ENCODE results near the gene GUK1.
"Not testable (repeated sequence)": the region's sequence is repeated elsewhere in the genome, so short reads cannot be mapped to it uniquely, and the experiment has no call there.

GUK1 gene

GRCh38 chr1:228105270-228105995 is 34.6 kb upstream of the GUK1 start:
- no peak for DNase-seq

DNA sequence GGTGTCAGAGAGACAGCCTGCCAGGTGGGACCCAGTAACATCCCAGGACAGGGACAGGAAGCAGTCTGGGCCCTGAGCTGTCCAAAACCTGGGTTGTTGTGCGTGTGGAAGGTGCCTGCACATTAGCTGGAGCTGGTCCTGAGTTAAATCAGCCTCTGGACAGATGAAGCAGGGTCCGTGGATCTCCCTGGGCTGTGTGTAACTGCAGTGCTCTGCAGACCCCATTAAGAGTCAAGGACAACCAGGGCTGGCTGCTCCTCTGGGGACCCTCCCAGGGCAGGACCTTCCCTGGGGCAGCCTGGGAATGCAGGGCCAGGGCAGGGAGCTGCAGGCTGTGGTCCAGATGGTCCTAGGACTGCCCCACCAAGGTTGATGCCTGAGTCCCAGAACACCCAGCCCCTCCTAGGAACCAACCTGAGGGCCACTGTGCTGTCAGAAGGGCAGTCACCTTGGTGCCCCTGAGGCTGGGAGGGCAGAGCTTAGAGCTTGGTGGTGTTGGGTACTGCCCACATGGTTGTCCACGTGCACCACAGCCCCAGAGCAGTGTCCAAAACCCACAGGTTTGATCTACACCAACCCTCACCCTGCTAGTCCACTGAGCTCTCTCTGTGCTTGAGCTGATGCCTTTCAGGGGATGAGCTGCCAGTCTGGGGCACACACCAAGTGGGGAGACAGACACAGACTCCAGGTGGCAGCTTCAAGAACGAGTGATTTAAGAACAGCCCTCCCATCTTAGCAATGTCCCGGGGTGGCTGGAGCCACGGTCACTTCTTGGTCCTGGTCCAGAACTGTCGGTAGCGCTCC is 33.9 kb upstream of the GUK1 start:
- DNase-seq = no peak

DNA sequence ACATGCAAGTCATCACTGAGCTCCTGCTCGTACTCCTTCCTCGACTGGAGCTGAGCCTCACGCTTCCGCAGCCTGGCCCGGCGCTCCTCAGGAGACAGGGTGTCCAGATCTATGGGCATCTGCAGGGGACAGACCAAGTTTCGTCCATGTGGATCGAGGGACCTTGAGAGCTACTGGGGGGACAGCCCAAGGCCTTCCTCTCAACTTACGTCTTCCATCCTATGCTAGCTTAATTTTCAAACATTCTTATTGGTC is 33.4 kb upstream of the GUK1 start:
- DNase-seq = no peak

DNA sequence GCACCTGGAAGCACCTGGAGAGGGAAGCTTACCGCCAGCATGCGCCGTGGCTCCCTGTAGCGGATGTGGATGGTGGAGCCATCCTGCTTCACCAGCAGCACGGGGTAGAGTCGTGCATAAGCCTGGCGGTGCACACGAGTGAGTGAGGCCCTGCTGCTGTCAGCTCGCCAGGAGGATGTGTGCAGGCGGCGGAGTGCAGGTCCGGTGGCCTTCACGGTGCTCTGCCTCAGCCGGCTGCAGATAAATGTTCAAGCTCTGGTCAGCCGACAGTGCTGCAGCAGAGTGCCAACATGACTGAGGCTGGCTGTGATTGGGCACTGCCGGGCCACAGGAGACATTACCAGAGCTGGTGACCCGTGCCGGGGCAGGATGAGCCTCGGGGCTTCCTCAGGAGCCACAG is 32.4 kb upstream of the GUK1 start:
- DNase-seq = no peak

- DNase-seq = no peak
Measured at GRCh38 chr1:228108055-228108690, 31.9 kb upstream of the GUK1 start.

DNA sequence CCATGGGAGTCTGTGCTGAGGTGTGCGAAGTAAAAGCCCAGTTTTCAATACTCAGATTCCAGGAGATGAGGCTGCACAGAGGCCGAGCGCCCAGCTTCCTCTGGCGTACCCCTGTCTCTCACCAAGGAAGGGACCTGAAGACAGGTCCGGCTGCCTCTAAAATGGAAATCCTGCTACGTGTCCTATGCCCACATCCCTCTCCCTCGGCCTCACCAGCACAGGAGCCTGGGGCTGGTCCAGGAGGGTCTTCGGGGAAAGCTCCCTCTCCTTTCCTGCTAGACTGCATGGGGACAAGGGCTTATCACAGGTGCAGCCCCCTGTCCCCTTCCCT is 31.4 kb upstream of the GUK1 start:
- no peak for DNase-seq

DNA sequence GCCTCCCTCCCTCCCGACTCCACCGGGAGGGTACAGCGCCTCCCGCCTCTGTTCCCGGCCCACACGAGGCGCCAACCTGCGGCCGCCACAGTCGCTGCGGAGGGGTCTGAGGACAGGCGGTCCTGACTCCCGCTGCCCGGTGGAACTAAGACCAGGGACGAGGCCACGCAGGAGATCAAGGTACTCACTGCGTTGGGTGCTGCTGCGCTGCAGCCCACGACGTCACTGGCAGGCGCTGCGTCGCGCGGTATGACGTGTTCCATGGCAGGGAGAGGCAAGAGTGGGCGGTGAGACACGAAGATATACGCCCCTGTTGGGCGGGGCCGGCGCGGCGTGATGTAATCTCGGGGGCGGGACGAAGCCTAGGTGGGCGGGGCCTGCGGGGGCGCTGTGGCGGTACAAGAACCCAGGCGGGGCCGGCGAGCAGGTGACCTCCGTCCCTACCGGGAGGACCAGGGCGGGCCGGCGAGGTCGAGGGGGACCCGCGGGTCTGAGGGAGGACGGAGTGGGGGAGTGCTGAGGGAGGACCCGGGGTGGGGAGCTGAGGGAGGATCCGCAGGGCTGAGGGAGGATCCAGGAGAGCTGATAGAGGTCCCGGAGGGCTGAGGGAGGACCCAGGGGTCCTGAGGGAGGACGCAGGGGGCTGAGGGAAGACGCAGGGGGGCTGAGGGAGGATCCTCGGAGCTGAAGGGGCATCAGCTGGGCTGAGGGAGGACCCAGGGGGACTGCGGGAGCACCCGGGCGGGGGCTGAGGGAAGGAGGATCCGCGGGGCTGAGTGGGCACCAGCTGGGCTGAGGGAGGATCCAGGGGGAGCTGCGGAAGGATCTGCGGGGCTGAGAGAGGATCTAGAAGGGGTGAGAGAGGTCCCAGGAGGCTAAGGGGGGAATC is 30.8 kb upstream of the GUK1 start, which contains the start of gene MRPL55:
Gene MRPL55 (minus strand): TSS at position 227 of the 889 bp plus-strand sequence. CDS start 1,039 bp downstream, outside the sequence.
- DNase-seq = peak; percentile 93

GRCh38 chr1:228109962-228110488 is 30.1 kb upstream of the GUK1 start:
- DNase-seq = no peak

DNA sequence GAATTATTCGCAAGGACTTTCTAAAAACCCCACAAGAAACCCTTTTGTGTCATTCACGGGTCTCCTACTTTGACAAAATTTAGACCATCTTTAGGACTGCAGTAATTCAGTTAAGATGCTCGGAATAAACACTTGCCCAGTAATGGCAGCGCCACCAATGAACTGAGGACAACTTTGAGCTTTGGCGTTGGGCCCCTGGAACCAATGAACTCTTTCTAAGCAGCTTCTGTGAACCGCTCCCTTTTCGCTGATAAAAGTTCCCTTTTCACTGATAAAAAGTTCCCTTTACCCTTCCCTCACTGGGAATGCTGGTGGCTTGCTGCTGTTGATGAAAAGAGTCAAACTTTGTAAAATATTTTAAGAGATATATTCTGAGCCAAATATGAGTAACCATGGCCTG is 29.5 kb upstream of the GUK1 start:
- DNase-seq = no peak

DNA sequence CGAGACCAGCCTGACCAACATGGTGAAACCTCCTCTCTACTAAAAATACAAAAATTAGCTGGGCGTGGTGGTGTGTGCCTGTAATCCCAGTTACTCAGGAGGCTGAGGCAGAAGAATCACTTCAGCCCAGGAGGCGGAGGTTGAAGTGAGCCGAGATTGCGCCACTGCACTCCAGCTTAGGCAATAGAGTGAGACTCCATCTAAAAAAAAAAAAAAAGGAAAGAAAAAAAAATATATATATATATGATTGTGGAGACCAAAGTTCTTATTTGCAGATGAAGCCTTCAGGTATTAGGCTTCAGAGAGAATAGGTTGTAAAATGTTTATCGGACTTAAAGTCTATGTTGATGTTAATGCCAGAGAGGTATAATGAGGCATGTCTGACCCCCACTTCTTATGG is 28.8 kb upstream of the GUK1 start:
- not testable (repeated sequence) for DNase-seq

DNA sequence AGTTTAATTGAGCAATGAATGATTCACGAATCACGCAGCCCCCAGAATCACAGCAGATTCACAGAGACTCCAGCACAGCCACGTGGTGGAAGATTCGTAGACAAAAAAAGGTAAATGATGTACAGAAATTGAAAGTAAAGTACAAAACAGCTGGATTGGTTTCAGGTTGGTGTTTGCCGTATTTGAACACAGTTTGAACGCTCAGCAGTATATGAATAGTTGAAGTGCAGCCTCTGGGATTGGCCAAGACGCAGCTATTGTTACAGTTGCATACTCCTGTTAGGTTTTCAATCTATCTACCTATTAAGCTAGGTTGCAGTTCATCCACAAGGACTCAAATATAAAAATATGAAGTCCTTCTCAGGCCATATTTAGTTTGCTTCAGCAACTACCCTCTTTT is 27.9 kb upstream of the GUK1 start:
- DNase-seq = no peak

DNA sequence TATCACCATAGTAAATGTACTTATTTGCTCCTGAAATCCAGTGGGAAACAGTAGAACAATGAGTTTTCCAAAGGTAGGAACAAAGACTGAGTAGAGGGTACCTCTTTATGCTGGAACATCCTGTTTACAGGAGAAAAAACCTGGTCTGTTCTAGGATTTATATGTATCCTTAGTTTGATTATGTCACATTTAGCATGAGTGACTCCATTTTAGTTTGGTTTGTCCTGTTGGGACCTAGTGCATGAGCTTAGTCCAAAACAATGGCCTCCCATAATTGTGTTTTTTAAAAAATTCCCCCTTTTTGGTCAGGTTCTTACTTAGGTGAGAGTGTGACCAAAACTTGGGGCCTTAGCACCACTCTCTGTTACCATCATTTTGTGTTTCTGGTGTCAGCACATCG is 27.5 kb upstream of the GUK1 start:
- no peak for DNase-seq

- DNase-seq = no peak
Measured at GRCh38 chr1:228114827-228115226, 25.3 kb upstream of the GUK1 start.

DNA sequence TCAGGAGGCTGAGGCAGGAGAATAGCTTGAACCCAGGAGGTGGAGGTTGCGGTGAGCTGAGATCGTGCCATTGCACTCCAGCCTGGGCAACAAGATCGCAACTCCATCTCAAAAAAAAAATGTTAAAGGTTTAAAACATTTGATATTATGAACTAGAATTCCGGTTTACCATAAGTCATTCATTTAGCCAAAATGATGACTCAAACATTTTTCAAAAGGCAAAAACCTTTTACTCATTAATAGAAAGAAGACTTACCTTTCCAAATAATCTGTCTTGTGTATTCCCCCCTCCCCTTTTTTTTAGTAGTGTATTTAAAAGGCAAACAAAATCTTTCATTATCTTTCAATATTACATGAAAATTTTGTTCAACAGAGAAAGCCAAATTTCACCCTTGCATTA is 22.7 kb upstream of the GUK1 start:
- DNase-seq = no peak

GRCh38 chr1:228118040-228118439 is 22.0 kb upstream of the GUK1 start:
- DNase-seq = no peak

DNA sequence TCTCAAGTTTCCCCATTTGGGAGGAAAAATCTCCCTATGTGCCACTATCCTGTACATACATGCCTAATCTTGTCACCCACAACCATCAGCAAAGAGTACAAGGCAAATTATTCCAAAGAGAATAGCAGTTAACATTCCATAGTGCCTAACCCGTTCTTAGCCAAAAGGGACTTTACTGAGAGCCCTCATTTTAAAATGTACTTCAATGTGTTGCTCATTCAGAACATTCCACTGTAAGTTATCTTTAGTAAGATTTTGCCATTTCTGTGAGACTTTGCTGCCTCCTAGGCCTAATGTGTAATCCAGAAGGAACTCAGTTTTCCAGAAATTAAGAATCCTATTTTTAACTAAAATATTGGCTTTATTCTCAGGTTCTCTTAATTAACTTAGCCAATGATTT is 19.7 kb upstream of the GUK1 start:
- DNase-seq = no peak

DNA sequence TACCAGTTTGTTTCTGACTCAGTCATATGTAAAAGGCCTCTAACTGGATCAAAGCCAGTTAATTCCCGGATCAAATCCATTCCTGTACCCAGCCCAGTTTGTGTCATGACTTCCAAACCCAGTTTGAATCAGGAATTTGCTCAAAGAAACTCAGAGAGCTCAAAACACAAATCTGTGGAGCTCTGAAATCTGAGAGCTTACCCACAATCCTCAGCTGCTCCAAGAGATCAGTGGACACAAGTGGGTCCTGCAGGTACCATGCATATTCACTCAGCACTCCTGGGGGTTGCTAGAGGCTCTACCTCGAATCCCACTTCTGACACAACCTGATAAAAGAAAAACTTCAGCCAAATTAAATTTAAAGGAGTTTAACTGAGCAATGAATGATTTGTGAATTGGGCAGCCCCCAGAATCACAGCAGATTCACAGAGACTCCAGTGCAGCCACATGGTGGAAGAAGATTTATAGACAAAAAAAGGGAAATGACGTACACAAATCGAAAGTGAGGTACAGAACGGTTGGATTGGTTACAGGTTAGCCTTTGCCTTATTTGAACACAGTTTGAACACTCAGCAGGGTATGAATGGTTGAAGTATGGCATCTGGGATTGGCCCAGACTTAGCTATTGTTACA is 19.1 kb upstream of the GUK1 start:
- DNase-seq = no peak

GRCh38 chr1:228122921-228123441 is 17.1 kb upstream of the GUK1 start:
- no peak for DNase-seq

GRCh38 chr1:228123505-228123904 is 16.6 kb upstream of the GUK1 start:
- no peak for DNase-seq

DNA sequence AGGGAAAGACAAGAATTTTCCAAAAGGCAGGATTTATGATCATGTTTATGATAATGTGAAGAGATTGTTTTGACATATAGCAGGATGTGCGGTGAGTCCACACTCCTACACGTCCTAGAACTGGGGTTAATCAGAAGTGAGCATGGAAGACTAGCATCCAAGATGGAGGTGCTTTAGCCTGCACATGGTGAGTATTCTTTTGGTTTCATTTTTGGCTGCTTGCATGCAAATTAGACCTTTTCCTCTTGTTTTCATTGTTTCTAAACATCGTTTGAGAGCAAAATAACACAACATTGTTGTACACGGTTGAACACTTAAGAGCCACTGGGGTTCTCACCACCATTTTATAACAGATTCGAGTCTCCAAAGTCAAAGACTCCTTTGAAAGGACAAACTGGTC is 14.9 kb upstream of the GUK1 start:
- DNase-seq = no peak

- no peak for DNase-seq
Measured at GRCh38 chr1:228131766-228132165, 8.3 kb upstream of the GUK1 start.

GRCh38 chr1:228134591-228134990 is 5.5 kb upstream of the GUK1 start:
- DNase-seq = no peak

Data from NCI-H2171 (cell line).